Midbrain (tissue), 1 donor: ENCODE measurements around the gene GOLGA8B.
A peak's percentile ranks its signal among the peaks of the same experiment; 100 is the strongest.
"Not testable (repeated sequence)": the region's sequence is repeated elsewhere in the genome, so short reads cannot be mapped to it uniquely, and the experiment has no call there.

Experiments
- DNase-seq: peaks from one replicate; lab custom pipeline; 2025; lab: John Stamatoyannopoulos, UW

GOLGA8B gene

GRCh38 chr15:34597316-34597715 is 13.9 kb upstream of the GOLGA8B start:
- no peak for DNase-seq

GRCh38 chr15:34594361-34594760 is 10.9 kb upstream of the GOLGA8B start:
- DNase-seq = no peak

DNA sequence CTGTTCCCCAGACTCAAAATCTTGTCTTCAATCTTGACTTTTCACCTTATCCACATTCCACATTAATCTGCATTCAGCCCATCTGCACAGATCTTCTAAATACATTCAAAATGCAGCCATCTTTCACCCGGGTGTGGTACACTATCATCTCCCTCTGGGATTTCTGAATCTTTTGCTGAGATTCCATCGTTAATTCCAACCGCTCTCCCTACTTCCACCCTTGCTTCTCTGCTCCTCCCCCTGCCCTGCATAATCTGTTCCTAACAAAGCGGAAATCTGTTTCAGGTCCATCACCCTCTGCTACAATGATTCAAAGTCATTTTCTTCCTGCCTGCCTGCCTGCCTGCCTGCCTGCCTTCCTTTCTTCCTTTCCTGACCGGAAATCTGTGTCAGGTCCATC is 7.9 kb upstream of the GOLGA8B start:
- DNase-seq = no peak

GRCh38 chr15:34588046-34588674 is 4.7 kb upstream of the GOLGA8B start:
- peak; percentile 72 for DNase-seq

DNA sequence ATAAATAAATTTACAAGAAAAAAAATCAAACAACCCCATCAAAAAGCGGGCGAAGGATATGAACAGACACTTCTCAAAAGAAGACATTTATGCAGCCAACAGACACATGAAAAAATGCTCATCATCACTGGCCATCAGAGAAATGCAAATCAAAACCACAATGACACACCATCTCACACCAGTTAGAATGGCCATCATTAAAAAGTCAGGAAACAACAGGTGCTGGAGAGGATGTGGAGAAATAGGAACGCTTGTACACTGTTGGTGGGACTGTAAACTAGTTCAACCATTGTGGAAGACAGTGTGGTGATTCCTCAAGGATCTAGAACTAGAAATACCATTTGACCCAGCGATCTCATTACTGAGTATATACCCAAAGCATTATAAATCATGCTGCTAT is 2.5 kb upstream of the GOLGA8B start:
- DNase-seq = not testable (repeated sequence)

DNA sequence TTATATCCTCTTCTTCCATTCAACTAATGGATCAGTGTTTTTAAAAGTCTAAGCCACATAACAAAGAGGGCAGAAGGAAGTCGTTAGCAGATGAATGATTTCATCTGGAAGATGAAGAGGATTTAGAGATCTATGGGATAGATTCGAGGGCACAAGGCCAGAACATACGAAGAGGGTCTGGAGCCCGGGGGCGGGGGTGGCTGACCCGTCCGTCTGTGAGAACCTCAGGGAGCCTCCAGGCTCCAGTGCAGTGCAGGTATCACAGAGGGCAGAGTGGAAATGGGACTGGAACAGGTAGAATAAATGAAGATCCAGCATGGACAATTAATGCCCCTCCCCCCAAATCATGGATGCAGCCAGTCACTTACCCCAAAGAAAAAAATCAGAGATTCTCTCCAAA is 1.5 kb upstream of the GOLGA8B start:
- DNase-seq = no peak

- DNase-seq = no peak
These were observed 848 bp upstream of the GOLGA8B start for GRCh38 chr15:34584330-34584668.

DNA sequence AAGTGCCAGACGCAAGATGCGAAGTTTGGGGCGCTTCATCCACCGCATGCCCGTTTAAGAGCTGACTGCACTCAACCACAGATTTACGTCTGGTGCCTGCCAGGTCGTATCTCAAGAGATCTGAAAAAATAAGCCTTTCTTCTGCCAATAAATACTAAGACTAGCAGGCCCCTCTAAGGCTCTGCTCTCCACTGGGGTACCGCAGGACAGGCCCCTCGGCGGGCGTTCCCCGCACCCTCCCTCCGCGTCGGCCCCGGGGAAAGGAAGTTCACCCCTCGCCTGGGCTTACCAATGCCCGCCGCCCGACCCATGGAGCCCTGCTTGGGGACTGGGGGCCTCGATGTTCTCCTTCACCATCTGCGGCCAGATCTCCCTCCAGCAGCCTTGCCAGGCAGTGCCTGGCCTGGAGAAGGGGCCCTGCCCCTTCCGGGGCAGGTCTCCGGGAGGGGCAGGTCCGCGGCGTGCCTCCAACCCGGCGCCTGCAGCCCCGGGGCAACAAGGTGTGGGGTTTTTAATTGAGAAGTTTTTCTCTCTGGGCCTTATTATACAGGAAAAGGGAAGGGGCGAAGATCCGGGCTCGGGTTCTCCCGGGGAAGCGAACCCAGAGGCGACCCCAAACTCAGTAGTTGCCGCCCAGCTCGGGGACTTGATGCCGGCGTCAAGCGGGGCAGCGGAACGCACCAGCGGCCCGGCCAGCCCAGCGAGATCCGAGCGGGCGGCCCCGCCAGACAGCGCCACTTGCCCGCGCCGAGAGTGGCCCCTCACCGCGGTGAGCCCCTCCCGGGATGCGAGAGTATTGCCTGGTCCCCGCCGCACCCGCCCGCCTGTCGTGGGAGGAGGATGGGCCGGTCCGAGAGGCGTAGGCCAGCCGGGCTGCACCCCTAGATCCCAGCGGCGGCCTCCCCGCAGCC is 735 bp downstream of the GOLGA8B start:
- DNase-seq = no peak

DNA sequence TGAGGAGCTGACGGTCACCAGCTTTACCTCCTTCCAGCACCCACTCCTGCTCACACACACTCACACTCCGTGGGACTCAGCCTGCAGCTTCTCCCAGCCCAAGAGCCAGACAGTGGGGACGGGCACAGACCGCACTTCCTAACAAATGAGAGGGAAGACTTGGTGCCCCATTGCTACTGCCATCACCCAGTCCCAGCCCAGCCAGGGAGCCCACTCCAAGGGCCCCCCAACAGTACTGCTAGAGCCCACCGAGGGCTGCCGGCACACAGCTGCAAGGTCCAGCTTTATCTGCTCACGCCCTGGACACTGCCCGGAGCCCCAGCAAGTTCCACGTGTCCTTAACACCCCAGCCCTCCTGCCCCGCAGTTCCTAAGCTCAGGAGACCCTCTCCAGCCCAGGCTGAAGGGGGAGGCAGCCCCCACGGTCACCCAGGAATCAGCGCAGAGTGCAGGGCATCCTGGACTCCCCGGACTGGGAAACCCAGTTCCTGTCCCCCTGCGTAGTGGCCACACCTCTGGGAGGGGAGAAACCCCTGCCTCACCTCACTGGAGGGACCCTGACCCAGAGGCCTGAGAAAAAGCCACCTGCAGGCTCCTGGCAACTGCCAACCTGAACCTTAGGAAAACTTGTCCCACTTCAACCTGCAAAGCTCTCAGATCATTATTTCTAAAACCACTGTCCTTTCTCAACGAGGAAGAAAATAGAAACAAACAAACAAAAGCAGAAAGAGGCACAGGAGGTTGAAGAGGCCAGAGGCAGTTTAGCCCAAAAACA is 1.6 kb downstream of the GOLGA8B start:
- DNase-seq = not testable (repeated sequence)

- no peak for DNase-seq
These were observed 2.4 kb downstream of the GOLGA8B start for GRCh38 chr15:34581043-34581365.

DNA sequence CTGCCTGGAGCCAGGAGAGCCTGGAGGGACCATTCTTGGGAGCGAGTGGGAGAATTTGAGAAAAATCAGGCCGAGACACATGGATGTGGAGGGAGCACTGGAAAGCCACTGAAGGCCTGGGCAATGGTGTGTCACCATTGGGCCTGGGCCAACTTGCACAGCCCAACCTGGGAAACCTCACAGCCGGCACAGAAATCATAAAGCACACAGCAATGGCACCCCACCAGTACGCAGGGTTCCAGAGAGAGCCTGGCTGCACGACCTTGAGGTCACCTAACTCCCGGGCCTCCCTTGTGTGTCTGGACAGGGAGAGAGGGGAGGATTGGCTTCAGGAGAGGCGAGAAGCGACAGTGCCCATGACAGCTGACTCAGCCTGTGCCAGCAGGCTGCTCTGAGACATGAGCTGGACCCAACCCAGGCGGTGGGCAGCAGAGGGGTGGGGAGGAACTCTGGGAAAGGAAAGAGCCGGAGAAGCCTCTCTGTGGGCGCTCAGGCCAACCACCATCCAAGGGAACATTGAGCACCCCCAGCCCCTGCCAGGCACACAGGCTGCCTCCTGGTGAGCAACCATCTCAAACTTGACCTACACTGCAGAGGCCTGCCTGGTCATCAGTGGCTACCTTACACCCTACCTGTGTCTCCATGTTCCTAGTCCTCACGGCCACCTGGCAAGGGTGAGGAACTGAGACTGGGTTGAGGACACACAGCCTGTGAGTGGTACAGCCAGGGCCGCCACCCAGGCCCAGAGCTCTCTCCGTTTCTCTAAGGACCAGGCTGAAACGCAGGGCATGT is 3.0 kb downstream of the GOLGA8B start:
- not testable (repeated sequence) for DNase-seq

GRCh38 chr15:34578283-34578674 is 5.2 kb downstream of the GOLGA8B start:
- DNase-seq = no peak

GRCh38 chr15:34577658-34578282 is 5.7 kb downstream of the GOLGA8B start:
- DNase-seq = not testable (repeated sequence)

DNA sequence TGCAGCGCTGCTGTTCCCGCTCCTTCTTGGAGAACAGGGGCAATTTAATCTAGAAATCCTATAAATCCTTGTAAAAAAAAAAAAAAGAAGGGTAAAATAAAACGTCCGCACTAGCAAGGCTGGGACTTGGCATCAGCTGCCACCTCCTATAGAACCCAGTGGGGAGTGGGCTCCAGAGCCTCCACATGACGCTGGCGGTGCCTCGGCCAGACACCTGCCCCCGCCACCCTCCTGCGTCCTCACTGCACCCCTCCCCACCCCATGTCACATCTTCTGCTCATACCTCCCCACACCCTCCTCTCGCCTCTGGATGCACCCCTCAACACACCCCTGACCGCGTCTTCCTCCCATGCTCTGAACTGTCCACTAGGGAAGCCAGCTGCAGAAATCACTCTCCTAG is 8.4 kb downstream of the GOLGA8B start:
- not testable (repeated sequence) for DNase-seq

DNA sequence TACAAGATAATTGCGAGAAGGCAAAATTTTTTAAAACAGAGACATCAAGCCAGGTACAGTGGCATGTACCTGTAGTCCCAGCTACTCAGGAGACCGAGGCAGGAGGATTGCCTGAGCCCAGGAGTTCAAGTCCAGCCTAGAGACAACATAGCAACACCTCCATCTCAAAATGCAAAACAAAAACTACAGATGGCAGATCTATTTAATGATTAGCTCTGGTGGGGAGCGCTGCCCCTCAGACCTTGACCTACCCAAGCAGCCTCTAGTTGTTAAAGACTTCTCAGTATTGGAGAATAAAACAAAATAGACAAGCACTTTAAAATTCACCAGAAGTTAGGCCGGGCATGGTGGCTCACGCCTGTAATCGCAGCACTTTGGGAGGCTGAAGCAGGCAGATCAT is 10.5 kb downstream of the GOLGA8B start:
- not testable (repeated sequence) for DNase-seq

DNA sequence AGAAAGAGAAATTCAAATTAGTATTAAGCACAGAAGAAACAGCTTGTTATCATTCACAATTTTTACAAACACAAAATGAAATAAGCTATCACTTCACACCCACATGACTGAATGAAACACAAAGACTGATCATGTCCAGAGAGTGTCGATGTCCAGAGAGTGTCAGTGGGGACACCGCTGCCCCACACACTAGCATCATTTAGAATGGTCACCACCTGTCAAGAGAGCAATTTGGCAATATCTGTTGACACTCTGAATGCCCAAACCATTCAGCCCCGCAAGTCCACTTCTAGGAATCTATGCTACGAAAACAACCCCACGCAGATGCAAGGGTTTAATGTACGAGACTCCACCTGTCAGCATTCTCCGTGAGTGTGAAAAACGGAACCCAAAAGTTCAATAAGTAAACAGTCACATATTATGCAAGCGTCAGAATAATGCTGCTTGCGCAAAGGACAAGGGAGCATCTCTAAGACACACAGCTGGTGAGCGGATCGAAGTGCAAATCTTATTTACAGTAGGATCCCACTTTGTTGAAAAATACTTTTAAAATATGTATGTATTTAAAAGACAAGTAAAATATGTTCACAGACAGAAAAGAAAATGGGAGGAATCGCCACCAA is 11.3 kb downstream of the GOLGA8B start:
- DNase-seq = not testable (repeated sequence)

GRCh38 chr15:34569670-34570396 is 13.6 kb downstream of the GOLGA8B start:
- not testable (repeated sequence) for DNase-seq

DNA sequence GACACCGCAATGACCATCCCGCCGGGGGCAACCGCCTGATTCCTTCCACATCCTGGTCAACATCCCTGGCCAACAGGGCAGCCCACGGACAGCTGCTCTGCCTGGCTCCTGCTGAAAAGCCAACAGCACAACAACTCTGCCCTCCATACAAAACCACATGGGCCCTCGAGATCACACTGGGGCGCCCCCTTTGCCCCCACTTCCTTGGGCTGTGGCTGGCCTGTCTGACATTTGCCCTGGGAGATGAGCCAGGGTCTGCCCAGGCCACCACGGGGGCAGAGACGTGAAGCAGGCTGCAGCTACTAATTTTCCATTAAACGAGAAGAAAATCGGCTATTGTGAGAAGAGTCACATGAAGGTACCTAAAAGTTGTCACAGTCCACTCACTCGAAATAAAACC is 16.3 kb downstream of the GOLGA8B start:
- not testable (repeated sequence) for DNase-seq

- not testable (repeated sequence) for DNase-seq
These were observed 18.7 kb downstream of the GOLGA8B start for GRCh38 chr15:34564711-34565110.

- DNase-seq = not testable (repeated sequence)
These were observed 22.6 kb downstream of the GOLGA8B start for GRCh38 chr15:34560814-34561213.
